ENCODE measurements around the gene POP4.

Gene POP4

DNA sequence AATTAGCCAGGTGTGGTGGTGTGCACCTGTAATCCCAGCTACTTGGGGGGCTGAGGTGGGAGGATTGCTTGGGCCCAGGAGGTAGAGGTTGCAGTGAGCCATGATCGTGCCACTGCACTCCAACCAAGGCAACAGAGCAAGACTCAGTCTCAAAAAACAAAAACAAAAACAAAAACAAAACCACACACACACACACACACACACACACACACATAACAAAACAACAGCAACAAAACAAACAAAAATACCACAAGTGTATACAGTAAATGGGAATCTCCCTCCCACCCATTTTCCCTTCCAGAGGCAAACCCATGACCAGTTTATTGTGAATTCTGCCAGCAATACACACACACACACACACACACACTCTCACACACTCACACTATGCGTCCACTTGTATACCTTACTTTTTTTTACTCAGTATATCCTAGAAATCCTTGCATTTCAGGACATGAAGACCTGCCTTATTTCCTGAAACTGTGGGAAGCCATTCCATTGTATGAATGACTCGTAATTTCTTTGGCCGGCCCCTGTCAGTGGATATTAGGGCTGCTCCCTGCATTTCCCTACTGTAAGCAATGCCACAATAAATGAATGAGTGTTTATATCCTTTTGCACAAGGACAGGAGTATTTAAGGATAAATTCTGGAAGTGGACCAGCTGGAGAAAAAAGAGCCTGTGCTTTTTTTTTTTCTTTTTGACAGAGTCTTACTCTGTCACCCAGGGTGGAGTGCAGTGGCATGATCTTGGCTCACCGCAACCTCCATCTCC is 52.3 kb downstream of the POP4 start:
- no peak overlapping the region for H3K4me3 ChIP-seq (ENCODE audit: control insufficient read depth, low read depth, low read length)
- DNase-seq (ENCODE audit: low read depth), result no peak

DNA sequence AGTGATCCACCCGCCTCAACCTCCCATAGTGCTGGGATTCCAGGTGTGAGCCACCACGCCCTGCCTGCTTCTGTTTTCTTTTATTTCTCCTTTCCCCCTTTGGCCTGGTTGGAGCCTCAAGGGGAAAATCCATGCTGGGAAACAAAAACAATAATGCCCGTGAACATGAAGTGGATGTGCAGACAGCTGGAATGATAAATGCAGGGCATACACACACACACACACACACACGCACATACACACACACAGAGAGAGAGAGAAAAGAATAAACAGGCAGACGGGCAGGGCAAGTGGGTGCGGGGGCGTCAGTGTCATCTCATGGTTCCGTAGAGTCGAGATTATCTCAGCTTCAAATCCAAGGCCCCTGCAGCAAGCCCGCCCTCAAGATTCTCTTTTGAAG is 54.8 kb downstream of the POP4 start:
- no peak overlapping the region for H3K4me3 ChIP-seq (ENCODE audit: control insufficient read depth, low read depth, low read length)
- DNase-seq (ENCODE audit: low read depth), result peak; percentile 60
- TF ChIP-seq, protein P1, sequence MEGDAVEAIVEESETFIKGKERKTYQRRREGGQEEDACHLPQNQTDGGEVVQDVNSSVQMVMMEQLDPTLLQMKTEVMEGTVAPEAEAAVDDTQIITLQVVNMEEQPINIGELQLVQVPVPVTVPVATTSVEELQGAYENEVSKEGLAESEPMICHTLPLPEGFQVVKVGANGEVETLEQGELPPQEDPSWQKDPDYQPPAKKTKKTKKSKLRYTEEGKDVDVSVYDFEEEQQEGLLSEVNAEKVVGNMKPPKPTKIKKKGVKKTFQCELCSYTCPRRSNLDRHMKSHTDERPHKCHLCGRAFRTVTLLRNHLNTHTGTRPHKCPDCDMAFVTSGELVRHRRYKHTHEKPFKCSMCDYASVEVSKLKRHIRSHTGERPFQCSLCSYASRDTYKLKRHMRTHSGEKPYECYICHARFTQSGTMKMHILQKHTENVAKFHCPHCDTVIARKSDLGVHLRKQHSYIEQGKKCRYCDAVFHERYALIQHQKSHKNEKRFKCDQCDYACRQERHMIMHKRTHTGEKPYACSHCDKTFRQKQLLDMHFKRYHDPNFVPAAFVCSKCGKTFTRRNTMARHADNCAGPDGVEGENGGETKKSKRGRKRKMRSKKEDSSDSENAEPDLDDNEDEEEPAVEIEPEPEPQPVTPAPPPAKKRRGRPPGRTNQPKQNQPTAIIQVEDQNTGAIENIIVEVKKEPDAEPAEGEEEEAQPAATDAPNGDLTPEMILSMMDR (conservative IDR thresholded peaks at IDR 0.05; ENCODE audit: control insufficient read depth, insufficient read depth, low read depth, low read length), result no peak

More for the DNA sequence above, 52.3 kb downstream of the POP4 start:
- TF ChIP-seq, protein P1 (conservative IDR thresholded peaks at IDR 0.05; ENCODE audit: control insufficient read depth, insufficient read depth, low read depth, low read length), result no peak

DNA sequence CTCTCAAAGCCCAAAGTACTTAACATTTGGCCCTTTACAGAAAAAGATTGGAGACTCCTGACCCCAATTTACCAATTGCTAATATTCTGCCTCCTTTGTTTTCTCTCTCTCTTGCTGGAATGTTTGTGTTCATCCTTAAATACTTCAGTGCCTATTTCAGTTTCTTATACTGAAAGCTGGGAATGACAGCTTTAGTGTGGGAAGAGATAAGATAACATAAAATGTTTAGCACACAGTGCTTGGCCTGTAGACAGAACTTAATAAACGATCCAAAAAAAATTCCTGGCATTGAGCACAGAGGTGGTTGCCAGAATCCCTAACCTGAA is 56.2 kb downstream of the POP4 start:
- DNase-seq (ENCODE audit: low read depth), result no peak
- TF ChIP-seq, protein P1 (conservative IDR thresholded peaks at IDR 0.05; ENCODE audit: control insufficient read depth, insufficient read depth, low read depth, low read length), result no peak
- peak overlapping the region; percentile 15 for H3K4me3 ChIP-seq (ENCODE audit: control insufficient read depth, low read depth, low read length)

DNA sequence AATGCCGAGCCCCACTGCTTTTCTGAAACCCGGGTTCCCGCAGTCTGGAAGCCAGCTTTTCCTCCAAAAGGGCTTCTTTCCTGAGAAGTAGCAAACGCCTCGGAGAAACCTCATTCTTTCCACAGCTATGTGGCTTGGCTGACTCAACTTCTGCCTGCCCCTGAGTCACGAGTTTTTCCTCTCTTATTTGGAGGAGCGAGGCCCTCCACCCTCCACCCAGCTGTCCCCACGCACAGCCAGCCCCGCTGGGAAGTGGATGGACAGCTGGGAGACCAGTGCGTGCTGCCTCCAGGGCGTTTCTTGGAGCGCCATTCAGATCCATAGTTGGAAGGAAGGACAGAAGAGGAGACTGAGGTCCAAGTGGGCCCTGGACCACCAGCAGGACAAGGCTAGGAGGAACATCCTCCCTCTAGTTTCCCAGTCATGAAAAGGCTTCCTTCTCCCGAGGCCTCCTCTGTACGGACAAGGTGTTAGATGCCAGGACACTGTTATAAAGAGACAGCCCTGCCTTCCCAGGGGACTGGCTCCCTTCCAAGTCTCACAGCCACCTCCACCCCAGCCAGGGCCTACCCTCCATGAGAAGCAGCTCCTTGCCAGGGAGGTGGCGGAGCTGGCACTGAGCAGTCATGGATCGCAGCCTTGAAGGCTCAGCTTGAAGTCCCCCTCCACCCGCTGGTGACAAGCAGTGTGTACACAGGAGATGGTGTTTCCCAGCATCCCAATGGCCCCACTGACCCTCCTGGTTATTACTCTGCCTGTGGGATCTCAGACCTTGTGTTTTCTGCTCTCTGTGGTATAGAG is 56.7 kb downstream of the POP4 start:
- peak; percentile 94 for DNase-seq (ENCODE audit: low read depth)
- TF ChIP-seq, protein P1 (conservative IDR thresholded peaks at IDR 0.05; ENCODE audit: control insufficient read depth, insufficient read depth, low read depth, low read length), result no peak
- no peak overlapping the region for H3K4me3 ChIP-seq (ENCODE audit: control insufficient read depth, low read depth, low read length)

GRCh38 chr19:29663861-29664752 is 58.0 kb downstream of the POP4 start:
- DNase-seq (ENCODE audit: low read depth), result no peak
- H3K4me3 ChIP-seq (ENCODE audit: control insufficient read depth, low read depth, low read length), result no peak overlapping the region
- TF ChIP-seq, protein P1 (conservative IDR thresholded peaks at IDR 0.05; ENCODE audit: control insufficient read depth, insufficient read depth, low read depth, low read length), result no peak

- peak overlapping the region; percentile 34 for H3K4me3 ChIP-seq (ENCODE audit: control insufficient read depth, low read depth, low read length)
- TF ChIP-seq, protein P1 (conservative IDR thresholded peaks at IDR 0.05; ENCODE audit: control insufficient read depth, insufficient read depth, low read depth, low read length), result no peak
- DNase-seq (ENCODE audit: low read depth), result no peak
Measured at GRCh38 chr19:29664753-29665214, 58.7 kb downstream of the POP4 start.
